HG03095 (cell line): ENCODE data around the gene ZNF430.
"Not testable (repeated sequence)": the region's sequence is repeated elsewhere in the genome, so short reads cannot be mapped to it uniquely, and the experiment has no call there.

Source experiments
- ATAC-seq: cut with Tn5 transposase; IDR thresholded peaks from one replicate; pipeline ENCODE4 v1.9.1; 2021; ENCODE audit warnings: moderate library complexity; ENCODE audit not compliant: unreplicated experiment

The ZNF430 gene

DNA sequence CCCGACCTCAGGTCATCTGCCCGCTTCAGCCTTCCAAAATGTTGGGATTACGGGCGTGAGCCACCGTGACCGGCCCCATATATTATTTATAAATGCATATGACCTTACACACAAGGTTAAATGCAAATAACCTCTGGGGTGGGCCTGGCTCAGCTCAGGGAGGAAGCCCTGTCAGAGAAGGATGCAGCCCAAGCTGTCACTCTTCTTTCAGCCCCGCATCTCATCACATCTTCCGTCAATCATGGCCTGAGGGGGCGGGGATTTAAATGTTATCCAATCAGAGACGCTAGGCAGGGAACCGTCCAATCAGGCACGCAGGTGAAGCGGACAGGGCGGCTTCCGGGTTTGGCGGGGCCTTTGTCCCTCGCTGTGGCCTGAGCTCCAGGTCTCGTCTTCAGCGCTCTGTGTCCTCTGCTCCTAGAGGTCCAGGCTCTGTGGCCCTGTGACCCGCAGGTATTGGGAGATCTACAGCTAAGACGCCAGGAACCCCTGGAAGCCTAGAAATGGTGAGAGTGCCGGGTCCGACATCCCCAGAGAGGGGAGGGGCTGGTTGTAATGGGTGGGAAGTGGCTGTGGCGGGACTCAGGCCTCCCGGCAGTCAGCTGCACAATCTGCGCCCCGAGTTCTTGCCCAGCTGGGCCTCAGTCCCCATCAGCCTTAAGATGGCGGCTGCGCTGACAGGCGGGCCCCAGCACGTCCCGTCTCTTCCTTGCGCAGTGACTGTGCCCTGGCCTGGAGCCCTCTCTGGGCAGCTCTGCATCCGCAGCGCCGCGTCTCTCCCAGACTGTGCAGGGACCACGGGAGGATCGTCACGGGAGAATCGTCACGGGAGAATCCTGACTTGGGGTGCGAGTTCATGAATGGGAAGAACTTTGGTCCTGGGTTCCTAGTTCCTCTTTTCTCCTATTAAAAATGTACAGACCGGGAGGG is at the start of gene ZNF430:
Gene ZNF430, plus strand, starts transcription at position 360 of the 930 bp plus-strand sequence. Its CDS starts 144 bp downstream, at position 504.
- peak; percentile 95 for ATAC-seq

DNA sequence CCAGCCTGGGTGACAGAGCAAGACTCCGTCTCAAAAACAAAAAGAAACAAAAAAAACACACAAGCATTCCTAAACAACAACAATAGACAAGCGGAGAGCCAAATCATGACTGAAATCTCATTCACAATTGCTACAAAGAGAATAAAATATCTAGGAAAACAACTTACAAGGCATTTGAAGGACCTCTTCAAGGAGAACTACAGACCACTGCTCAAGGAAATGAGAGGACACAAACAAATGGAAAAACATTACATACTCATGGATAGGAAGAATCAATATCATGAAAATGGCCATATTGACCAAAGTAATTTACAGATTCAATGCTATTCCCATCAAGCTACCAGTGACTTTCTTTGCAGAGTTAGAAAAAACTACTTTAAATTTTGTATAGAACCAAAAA is 27.7 kb upstream of the ZNF430 start:
- ATAC-seq = not testable (repeated sequence)

DNA sequence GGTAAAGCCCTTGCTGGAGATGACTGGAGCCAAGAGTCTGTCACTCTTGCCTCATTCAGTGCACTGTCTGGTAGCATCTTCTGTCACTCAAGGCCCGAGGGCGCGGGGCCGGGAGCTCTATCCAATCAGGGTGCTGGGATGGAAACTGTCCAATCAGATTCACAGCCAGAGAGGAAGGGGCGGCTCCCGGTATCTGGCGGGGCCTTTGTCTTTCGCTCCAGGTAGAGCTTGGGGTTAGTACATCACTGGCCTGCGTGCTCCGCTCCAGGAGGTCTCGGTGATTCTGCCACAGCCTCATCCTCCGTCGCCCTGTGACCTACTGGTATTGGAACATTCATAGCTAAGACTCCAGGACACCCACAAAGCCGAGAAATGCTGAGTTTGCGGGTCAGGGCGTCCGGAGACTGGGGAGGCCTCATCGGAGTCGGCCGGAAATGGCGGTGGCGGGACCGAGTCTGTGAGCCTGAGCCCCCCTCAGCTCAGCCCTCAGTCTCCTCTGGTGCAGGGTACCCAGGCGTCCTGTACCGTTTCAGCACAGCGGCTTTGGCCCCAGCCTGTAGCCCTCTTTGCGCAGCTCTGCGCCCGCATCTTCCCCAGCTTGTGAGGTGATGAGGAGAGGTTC is 20.6 kb upstream of the ZNF430 start:
- ATAC-seq = peak; percentile 95

DNA sequence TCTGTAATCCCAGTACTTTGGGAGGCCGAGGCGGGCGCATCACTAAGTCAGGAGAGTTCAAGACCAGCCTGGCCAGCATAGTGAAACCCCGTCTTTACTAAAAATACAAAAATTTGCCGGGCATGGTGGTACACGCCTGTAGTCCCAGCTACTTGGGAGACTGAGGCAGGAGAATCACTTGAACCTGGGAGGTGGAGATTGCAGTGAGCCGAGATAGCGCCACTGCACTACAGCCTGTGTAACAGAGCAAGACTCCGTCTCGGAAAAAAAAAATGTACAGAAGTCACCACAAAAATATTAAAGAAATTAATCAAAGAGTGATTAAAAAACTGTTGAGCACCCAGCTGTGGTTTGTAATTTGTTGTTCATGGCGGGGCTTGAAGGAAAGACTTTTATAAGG is 781 bp downstream of the ZNF430 start:
- not testable (repeated sequence) for ATAC-seq

DNA sequence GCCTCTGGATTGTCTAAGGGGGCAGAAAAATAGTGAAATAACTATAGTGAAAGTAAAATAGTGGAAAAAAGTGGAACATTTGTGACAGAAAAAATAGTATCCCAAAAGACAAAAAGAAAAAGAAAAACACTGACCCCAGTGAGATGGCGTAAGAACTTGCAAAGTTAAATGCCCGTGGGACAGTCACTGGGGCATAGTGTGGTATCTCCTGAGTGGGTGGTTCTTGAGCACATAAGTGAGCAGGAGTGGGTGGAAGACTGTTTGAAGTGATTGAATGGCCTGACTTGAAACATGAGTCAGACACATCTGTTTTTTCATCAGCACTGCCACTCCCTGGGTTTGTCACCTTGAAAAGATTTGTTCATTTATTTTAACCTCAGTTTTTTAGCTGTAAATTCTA is 2.5 kb downstream of the ZNF430 start:
- ATAC-seq = no peak

DNA sequence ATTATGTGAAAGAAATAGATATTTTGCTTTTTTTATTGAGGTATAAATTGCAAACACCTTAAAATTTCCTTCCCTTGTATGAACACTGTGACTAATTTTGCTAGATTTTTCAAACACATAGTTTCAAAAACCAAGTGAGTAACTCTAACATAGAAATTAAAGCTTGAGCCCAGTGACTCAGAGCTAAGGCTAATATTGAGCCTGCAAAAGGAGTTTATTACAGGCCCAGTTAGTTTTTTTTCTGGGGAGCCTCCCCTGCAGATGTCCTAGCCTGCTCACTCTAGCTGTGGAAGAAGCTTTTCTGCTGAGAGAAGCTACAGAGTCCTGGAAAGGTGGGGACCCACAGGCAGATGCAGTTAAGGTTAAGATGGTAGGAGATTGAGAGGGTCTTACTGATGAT is 3.4 kb downstream of the ZNF430 start:
- no peak for ATAC-seq

DNA sequence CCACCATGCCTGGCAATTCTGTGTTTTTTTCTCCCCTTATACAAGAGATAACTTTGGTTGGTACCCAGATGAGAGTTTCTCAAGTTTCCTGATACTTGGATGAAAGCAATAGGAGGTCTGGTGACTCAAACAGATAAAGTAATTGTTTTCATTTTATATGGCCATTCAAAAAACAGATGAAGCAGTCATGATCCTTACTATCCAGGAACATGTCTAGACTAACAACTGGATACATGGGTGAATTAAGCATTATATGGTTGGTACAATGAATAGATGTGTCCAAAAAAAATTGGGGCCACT is 8.5 kb downstream of the ZNF430 start:
- no peak for ATAC-seq

DNA sequence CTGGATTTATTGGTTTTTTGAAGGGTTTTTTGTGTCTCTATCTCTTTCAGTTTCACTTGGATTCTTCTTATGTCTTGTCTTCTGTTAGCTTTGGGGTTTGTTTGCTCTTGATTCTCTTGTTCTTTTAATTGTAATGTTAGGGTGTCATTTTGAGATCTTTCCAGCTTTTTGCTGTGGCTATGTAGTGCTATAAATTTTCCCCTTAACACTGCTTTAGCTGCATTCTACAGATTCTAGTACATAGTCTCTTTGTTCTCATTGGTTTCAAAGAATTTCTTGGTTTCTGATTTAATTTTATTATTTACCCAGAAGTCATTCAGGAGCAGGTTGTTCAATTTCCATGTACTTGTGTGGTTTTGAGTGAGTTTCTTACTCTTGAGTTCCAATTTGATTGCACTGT is 24.6 kb downstream of the ZNF430 start:
- ATAC-seq = no peak

DNA sequence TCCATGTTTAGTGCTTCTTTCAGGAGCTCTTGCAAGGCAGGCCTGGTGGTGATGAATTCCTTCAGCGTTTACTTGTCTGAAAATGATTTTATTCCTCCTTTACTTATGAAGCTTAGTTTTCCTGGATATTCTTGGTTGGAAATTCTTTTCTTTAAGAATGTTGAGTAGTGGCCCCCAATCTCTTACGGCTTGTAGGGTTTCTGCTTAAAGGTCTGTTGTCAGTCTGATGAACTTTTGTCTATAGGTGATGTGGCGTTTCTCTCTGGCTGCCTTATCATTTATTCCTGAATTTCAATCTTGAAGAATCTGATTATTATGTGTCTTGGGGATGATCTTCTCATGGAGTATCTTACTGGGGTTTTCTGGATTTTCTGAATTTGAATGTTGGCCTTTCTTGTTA is 26.0 kb downstream of the ZNF430 start:
- ATAC-seq = no peak

DNA sequence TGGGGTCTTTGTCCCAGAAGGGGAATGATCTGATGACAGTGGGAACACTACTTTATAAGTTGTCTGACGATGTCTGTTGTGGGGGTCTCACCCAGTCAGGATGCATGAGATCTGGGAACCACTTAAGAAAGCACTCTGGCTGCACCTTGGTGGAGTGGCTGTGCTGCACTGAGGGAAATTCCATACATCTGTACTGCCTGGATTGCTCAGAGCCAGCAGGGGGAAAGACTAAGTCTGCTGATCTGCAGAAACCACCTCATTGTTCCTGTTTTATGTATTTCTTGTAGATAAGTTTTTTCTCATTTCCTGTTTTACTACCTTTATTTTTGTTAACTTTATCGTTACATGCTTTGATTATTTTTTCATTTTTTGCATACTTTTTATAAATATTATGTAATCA is 27.3 kb downstream of the ZNF430 start:
- no peak for ATAC-seq

DNA sequence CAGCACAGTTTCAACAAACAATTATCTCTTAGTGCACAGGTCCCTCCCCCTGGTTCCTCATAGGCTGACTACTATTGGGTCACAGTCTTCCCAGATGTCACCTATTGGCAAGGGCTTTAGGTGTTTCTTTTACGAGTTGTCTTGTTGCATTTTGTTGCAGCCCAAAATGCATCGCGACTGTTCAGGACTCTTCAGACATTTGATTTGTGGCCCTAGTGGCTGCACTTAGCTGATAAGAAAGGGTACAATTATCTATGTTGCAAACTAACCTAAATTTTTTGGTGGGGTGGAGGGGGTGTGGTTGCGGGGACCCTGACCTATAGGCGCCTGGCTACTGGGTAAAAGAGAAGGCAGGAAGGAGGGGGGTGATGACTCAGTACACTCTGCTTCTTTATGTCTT is 32.4 kb downstream of the ZNF430 start:
- no peak for ATAC-seq

DNA sequence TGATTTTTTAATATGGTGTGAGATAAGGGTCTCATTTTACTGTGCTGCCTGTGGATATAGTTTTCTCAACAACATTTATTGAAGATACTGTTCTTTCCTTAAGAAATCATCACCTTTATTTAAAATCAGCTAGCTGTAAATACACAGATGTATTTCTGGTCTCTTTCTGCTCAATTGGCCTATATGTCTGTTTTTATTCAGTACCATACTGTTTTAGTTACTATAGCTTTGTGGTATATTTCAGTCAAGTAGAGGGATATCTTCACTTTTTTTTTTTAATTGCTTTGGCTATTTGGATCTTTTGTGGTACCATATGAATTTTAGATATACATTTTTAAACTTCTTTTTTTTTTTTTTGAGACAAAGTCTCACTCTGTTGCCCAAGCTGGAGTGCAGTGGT is 44.9 kb downstream of the ZNF430 start:
- no peak for ATAC-seq

DNA sequence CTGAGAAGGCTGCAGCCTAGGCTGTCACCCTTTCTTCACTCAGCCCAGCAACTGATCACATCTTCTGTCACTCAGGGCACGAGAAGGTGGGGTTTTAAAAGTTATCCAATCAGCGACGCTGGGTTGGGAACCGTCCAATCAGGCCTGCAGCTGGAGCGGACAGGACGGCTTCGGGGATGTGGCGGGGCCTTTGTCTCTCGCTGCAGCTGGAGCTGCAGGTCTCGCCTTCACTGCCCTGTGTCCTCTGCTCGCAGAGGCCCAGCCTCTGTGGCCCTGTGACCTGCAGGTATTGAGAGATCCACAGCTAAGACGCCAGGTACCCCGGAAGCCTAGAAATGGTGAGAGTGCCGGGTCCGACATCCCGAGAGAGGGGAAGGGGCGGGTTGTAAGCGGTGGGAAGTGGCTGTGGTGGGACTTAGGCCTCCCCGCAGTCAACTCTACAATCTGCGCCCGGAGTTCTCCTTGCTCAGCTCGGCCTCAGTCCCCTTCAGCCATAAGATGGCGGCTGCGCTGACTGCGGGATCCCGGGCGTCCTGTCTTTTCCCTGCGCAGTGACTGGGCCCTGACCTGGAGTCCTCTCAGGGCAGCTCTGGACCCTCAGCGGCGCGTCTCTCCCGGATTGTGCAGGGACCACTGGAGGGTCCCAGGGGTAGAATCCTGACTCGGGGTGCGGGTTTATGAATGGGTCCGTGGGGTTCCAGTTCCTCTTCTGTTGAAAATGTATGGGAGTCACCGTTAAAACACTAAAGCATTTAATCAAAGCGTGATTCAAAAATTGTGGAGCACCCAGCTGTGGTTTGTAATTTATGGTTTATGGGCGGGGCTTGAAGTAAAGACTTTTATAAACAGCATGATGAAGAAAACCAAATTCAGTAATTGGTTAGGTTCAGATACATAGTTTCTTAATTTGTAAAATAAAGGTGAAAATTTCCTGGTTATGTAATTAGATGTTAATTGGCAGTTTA is 61.8 kb downstream of the ZNF430 start, which contains the start of gene ZNF714:
Gene ZNF714, plus strand, starts transcription at position 193 of the 965 bp plus-strand sequence. CDS start 16,066 bp downstream, outside the sequence.
- ATAC-seq = peak; percentile 97

DNA sequence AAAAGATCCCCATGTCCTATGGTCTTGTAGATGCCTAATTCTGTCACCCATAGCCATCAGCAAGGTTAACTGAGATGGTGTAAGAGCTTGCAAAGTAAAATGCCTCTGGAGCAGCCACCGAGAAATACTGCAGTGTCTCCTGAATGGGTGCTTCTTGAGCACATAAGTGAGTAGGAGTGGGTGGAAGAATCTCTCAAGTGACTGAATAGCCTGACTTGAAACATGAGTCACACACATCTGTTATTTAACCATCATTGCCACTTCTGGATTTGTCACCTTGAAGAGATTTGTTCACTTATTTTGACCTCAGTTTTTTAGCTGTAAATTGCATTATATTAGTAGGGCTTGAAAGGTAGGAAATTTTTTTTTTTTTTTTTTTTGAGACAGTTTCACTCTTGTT is 63.9 kb downstream of the ZNF430 start:
- ATAC-seq = no peak

DNA sequence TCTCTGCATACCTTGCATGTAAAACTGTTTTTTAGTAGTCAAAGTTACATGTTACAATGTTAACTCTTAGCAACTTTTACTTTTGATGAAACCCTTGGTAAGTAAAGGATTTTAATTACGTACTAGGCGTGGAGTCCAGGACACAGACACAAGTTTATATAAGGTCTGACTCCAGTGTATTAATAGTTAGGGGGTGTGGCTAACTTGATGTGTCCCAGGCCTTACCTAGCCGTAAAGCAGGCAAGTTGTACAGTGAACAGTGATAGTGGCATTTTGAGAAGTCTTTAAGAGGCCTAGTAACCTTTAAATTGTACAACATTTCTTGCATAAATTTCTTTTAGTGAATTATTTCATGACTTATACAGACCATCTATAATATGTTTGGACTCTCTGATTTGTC is 67.4 kb downstream of the ZNF430 start:
- no peak for ATAC-seq

DNA sequence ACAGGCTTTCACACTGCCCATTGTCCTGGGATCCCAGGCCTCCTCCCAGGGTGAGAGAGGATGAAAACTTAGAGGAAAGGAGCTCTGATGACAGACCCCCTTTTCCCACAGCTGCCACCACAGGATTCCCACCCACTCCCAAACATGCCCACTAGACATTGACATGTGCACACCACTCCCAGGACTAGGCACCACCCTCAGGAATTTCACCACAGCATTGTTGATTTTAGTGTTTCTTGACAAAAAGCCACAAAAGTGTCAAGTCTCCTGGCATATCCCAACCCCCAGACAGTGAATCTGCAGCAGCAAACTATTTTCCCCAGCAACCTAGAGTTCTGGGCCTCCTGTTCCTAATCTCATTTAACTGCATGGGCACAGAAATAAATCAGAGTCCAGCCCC is 71.7 kb downstream of the ZNF430 start:
- ATAC-seq = no peak

DNA sequence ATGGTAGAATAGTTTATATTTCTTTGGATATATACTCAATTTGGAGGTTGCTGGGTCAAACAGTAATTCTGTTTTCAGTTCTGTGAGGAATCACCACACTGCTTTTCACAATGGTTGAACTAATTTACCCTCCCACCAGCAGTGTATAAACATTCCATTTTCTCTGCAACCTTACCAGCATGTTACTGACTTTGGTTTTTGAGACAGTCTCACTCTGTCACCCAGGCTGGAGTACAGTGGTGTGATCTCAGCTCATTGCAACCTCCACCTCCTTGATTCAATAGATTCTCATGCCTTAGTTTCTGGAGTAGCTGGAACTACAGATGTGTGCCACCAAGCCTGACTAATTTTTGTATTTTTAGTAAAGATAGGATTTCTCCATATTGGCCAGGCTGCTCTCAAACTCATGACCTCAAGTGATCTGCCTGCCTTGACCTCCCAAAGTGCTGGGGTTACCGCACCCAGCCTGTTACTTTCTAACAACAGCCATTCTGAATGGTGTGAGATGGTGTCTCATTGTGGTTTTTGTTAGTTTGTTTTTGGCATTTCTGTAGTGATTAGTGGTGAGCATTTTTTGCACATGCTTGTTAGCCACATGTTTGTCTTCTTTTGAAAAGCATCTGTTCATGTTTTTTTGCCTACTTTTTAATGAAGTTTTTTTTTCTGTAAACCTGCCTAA is 74.0 kb downstream of the ZNF430 start:
- ATAC-seq = no peak

DNA sequence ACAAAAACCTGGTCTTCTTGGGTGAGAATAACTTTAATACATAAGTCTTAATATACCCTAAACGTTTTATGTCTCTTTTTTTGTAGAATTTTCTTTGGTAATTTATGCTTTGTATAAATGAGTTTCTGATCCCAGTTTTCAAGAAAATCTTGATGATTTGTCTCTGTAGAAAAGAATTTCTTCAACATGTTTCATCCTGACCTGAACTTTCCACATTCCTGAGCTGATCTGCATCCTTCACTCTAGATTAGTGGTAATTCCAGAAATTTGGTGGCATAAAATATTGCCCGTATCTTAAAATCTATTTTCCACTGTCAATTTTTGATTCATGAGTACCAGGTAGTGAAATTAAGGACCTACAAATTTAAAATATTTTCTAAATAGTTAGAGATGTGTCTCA is 77.8 kb downstream of the ZNF430 start:
- no peak for ATAC-seq

DNA sequence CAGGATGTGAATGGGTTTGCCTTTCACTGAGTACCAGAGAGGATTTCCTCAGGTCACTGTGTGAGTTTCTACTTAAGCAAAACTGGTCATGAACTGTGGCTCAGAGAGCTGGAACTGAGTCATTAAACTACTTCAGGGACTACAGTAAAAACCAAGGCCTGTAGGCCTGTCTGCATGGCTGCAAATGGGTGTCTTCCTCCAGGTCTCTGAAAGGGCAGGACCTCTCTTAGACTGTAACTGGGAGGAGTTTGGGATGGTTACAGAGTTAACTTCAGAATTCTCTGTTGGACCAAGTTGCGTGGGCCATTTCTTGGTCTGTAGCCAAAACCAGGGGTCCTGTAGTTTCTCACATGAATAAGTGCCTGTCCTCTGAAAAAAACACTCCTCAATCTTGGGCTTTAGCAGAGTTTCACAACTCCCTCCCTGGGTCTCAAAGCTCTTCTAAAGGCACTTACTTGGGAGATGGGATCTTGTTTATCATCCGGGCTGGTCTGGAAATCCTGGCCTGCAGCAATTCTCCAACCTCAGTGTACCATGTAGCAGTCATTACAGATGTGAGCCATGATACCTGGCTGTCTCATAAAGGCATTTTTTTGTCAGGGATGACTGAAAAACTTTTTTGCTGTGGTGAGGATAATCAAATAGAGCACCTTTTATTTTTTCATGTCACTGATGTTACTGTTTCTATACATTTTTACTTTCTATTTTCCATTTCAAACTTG is 81.2 kb downstream of the ZNF430 start:
- ATAC-seq = no peak

DNA sequence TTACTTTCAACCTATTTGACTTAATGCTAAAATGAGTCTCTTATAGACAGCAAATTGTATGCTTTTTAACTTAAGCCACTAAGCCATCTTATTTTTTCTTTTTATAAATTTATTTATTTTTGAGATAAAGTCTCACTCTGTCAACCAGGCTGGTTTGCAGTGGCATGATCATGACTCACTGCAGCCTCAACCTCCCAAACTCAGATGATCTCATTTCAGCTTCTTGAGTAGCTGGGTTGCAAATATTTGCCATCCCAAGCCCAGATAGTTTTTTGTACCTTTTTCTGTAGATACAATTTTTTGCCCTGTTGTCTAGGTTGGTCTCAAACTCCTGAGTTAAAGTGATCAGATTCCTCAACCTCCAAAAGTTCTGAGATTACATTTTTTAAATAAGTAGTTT is 88.7 kb downstream of the ZNF430 start:
- ATAC-seq = no peak
